Fibroblast of gingiva (primary cell): ENCODE results near the gene NAA38.

ENCODE experiments used
- DNase-seq: peaks from one replicate; pipeline ENCODE4 v3.0.0-alpha.2; 2011; ENCODE audit warnings: low read depth

NAA38 gene

DNA sequence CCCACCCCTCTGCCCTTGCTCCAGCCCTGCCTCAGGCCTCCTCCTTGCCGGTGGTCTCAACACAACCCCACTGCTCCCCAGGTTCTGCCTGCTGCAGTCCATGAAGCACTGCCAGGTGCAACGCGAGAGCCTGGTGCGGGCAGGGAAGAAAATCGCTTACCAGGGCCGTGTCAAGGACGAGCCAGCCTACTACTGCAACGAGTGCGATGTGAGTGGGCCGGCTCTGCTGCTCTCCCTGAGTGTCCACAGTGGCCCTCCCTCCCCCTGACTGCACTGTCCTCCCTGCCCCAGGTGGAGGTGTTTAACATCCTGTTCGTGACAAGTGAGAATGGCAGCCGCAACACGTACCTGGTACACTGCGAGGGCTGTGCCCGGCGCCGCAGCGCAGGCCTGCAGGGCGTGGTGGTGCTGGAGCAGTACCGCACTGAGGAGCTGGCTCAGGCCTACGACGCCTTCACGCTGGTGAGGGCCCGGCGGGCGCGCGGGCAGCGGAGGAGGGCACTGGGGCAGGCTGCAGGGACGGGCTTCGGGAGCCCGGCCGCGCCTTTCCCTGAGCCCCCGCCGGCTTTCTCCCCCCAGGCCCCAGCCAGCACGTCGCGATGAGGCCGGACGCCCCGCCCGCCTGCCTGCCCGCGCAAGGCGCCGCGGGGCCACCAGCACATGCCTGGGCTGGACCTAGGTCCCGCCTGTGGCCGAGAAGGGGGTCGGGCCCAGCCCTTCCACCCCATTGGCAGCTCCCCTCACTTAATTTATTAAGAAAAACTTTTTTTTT is 4.3 kb downstream of the NAA38 start:
- DNase-seq: no peak

DNA sequence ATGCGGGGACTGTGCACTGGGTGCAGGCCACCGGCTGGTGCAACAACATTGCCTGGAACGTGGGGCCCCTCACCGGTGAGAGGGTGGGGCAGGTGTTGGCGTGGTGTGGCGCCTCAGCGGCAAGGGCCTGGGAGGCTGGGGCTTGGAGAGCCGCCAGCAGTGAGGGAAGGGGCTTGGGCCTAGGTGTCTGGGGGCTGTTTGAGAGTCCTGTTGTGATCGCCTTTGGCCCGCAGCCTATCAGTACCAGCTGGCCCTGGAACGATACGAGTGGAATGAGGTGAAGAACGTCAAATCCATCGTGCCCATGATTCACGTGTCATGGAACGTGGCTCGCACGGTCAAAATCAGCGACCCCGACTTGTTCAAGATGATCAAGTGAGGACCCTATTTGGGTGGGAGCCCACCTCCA is 5.1 kb downstream of the NAA38 start:
- no peak for DNase-seq

DNA sequence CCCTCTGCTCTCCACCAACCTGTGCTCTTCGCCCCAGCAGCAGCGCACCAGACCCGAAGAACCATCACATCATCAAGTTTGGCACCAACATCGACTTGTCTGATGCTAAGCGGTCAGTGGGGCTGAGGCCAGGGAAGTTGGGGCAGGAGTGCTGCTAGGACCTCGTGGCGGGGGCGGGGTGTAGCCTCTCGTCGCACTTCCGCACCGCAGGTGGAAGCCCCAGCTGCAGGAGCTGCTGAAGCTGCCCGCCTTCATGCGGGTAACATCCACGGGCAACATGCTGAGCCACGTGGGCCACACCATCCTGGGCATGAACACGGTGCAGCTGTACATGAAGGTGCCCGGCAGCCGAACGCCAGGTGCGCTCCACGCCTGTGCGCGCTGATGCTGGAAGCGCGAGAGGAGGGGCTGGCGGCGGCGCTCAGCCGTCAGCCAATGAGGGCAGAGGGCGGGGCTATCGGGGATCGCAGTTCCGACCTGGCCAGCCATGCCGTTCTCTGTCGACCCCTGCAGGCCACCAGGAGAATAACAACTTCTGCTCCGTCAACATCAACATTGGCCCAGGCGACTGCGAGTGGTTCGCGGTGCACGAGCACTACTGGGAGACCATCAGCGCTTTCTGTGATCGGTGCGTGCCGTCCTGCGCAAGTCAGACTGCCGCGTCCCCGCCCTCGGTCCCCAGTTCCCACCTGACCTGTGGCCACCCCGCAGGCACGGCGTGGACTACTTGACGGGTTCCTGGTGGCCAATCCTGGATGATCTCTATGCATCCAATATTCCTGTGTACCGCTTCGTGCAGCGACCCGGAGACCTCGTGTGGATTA is 5.7 kb downstream of the NAA38 start:
- peak; percentile 75 for DNase-seq

DNA sequence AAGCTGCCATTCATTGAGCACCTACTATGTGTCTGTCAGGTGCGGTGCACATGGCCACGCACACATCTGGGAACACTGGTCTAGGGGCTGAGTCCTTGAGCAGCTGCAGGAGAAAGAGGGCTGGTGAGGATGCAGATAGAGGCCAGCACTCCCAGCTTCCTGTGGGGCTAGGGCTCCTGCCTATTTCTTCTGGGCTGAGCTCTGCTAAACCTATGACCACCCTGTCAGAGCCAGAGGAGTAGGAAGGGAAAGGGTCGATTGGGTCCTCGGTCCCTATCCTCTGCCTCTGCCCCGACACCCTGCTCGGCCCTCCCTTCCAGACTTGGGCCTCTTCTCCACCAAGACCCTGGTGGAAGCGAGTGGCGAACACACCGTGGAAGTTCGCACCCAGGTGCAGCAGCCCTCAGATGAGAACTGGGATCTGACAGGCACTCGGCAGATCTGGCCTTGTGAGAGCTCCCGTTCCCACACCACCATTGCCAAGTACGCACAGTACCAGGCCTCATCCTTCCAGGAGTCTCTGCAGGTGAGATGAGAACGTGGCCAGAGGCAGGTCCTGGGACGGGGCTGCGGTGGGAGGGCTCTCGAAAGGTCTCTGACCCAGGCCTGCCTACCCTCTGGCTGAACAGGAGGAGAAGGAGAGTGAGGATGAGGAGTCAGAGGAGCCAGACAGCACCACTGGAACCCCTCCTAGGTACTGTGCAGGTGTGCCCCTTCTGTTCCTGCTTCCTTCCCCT is 6.5 kb downstream of the NAA38 start:
- no peak for DNase-seq

DNA sequence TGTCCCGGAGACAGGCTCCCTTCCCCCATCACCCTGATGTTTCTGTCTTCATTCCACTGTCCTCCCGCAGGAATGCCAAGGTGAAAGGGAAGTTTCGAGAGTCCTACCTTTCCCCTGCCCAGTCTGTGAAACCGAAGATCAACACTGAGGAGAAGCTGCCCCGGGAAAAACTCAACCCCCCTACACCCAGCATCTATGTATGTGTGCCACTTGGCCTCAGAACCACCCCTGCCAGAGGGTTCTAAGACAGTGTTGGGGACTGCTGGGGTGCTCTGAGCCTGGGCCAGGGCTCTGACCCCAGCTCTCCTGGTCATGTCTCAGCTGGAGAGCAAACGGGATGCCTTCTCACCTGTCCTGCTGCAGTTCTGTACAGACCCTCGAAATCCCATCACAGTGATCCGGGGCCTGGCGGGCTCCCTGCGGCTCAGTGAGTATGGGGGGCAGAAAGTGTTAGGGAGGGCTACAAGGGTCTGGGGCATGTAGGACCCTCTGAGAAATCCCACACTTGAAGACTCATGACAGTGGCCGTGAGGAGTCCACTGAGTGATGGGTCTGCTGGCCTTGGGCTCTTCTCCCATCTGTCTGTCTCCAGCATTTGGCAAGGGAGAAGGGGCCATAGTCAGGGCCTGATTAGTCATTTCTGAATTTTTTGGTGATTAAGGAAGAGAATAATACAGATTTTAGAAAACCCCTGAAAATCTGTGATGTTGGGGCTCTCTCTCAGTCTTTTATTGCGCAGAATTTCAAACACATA is 7.4 kb downstream of the NAA38 start:
- no peak for DNase-seq

DNA sequence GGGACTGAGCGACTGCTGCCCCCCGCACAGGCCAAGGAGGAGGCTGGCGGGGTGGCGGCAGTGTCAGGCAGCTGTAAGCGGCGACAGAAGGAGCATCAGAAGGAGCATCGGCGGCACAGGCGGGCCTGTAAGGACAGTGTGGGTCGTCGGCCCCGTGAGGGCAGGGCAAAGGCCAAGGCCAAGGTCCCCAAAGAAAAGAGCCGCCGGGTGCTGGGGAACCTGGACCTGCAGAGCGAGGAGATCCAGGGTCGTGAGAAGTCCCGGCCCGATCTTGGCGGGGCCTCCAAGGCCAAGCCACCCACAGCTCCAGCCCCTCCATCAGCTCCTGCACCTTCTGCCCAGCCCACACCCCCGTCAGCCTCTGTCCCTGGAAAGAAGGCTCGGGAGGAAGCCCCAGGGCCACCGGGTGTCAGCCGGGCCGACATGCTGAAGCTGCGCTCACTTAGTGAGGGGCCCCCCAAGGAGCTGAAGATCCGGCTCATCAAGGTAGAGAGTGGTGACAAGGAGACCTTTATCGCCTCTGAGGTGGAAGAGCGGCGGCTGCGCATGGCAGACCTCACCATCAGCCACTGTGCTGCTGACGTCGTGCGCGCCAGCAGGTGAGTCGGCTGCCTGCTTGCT is 8.1 kb downstream of the NAA38 start:
- DNase-seq: no peak

DNA sequence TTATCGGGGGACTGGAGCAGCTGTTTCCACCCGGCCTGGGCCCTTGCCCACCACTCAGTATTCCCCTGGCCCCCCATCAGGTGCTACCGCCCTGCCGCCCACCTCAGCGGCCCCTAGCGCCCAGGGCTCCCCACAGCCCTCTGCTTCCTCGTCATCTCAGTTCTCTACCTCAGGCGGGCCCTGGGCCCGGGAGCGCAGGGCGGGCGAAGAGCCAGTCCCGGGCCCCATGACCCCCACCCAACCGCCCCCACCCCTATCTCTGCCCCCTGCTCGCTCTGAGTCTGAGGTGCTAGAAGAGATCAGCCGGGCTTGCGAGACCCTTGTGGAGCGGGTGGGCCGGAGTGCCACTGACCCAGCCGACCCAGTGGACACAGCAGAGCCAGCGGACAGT is 8.6 kb downstream of the NAA38 start:
- no peak for DNase-seq

DNA sequence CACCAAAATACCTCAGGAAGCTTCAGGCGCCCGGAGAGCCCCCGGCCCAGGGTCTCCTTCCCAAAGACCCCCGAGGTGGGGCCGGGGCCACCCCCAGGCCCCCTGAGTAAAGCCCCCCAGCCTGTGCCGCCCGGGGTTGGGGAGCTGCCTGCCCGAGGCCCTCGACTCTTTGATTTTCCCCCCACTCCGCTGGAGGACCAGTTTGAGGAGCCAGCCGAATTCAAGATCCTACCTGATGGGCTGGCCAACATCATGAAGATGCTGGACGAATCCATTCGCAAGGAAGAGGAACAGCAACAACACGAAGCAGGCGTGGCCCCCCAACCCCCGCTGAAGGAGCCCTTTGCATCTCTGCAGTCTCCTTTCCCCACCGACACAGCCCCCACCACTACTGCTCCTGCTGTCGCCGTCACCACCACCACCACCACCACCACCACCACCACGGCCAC is 9.2 kb downstream of the NAA38 start:
- DNase-seq: no peak

DNA sequence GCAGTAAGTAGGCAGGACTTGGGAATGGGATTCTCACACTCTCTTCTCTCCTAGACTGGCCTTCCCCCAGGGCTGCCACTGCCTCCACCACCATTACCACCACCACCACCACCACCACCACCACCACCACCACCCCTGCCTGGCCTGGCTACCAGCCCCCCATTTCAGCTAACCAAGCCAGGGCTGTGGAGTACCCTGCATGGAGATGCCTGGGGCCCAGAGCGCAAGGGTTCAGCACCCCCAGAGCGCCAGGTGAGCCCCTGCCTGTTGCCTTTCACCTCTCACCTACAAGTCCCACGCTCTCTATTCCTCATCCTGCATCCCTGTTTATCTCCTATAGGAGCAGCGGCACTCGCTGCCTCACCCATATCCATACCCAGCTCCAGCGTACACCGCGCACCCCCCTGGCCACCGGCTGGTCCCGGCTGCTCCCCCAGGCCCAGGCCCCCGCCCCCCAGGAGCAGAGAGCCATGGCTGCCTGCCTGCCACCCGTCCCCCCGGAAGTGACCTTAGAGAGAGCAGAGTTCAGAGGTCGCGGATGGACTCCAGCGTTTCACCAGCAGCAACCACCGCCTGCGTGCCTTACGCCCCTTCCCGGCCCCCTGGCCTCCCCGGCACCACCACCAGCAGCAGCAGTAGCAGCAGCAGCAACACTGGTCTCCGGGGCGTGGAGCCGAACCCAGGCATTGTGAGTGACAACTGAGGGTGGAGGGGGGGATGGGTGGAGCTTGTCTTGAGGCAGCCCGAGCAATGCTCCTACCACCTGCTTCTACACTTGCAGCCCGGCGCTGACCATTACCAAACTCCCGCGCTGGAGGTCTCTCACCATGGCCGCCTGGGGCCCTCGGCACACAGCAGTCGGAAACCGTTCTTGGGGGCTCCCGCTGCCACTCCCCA is 10.3 kb downstream of the NAA38 start:
- DNase-seq: no peak

DNA sequence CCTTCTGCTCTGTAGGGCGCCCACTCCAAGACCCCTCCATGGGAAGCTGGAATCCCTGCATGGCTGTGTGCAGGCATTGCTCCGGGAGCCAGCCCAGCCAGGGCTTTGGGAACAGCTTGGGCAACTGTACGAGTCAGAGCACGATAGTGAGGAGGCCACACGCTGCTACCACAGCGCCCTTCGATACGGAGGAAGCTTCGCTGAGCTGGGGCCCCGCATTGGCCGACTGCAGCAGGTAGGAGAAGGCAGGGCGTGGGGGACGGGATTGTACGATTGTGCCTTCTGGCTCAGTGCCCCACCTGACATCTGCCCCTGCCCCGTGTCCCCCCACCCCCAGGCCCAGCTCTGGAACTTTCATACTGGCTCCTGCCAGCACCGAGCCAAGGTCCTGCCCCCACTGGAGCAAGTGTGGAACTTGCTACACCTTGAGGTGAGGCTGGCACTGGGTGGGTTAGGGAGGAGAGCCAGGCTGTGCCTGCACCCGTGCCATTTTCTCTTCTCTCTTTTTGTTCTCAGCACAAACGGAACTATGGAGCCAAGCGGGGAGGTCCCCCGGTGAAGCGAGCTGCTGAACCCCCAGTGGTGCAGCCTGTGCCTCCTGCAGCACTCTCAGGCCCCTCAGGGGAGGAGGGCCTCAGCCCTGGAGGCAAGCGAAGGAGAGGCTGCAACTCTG is 11.2 kb downstream of the NAA38 start:
- DNase-seq: no peak

DNA sequence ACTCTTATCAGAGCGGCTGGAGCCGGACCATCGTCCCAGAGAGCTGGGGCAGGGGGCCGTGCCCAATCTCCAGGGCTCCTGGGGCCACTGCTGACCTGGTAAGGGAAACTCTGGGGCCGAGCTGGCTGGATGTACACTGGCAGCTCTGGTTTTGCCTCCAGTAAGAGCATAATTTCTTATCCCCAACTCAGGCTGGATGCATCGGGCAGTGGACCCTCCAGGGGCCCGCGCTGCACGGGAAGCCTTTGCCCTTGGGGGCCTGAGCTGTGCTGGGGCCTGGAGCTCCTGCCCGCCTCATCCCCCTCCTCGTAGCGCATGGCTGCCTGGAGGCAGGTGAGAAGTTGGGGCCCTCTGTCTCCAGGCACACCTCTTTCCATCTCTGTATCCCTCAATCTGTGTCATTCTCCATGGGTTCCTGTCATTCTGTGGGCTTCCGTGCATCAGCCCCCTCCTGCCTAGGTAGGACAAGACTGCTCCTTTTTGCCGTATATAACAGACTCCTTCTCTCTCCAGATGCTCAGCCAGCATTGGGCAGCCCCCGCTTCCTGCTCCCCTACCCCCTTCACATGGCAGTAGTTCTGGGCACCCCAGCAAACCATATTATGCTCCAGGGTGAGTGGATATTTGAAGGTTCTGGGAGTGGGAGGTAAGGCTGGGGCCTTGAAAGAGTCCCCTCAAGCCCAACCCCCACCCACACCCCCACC is 11.8 kb downstream of the NAA38 start:
- DNase-seq: no peak

DNA sequence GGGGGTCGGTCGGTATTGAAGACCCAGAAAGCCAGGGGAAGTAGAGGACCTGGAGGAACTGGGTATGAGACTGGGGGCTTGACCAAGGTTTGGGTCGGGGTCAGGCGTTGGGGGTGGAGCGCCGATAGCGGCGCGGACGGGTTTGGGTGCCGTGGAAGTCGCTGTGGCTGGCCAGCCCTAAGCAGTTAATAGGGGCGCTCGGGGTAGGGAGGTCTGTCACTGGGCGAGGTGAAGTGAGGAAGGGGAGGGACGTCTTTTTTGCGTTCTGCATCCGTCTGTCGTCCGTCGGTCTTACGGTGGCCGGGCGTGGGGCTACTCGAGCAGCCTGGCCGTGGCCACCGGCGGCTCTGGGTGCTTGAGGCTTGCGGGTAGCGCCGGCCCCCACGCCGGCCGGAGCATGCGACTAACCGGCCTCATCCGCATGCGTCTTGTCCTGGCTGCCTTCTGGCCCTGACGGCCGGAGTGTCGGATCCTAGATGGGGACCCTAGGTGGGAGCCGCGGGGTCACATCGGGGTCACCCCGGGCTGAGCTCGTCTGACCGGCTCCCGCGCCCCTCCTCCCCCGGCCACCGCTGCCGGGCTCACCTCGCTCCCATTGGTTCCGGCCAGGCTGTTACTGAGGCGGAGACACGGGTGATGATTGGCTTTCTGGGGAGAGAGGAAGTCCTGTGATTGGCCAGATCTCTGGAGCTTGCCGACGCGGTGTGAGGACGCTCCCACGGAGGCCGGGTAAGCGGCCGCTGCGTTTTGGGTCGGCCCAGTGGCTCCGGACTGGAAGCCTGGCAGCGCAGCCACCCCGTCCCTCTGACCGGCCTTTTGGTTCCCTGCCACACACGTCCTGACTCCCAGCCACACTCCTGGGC is 12.8 kb downstream of the NAA38 start:
- DNase-seq: peak; percentile 96

DNA sequence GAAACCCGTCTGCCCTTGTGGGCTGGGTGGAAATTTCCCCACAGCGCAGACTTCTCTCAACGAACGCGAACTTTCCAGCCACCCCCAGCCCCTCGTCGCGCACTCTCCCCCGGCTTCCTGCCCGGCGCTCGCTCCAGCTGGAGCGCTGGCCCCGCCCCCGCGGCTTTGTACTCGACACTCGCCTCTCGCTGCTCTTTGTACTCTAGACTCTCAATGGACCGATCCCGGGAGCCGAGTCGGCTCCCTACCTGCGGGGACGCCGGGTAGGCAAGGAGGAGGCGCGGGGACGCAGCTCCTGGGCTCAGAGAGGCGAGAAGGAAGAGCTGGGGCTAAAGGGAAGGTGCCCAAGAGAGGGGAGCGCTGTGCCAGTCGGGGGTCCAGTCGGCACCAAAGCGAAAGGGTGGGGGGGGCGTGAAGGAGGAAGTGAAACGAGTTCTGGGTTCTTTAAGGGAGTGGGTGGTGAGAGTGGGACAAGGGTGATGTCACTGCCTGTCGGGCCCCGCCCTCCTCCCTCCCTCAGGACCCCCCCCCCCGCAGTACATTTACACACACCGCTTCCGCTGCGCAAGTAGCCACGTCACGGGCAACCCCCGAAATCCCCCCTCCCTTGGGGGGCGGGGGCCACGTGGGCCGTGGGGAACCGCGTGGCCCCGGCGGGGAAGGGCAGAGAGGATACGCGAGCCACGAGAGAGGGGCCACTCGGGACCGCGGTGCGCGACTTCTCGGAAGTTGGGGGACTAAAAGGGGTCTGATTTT is 13.6 kb downstream of the NAA38 start:
- DNase-seq: peak; percentile 87

DNA sequence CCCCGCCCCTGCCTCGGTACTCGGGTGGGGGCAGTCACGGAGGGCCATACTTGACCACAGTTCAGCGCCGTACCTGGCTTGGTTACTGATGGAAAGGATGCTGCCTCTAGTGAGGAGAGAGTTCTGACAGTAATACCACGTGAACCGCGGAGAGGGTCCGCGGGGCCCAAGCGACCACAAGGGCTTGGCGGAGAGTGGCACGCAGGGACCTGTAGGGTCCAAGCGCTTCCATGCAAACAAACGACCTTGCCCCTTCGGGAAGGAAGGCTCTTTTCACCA is 14.2 kb downstream of the NAA38 start:
- DNase-seq: no peak

DNA sequence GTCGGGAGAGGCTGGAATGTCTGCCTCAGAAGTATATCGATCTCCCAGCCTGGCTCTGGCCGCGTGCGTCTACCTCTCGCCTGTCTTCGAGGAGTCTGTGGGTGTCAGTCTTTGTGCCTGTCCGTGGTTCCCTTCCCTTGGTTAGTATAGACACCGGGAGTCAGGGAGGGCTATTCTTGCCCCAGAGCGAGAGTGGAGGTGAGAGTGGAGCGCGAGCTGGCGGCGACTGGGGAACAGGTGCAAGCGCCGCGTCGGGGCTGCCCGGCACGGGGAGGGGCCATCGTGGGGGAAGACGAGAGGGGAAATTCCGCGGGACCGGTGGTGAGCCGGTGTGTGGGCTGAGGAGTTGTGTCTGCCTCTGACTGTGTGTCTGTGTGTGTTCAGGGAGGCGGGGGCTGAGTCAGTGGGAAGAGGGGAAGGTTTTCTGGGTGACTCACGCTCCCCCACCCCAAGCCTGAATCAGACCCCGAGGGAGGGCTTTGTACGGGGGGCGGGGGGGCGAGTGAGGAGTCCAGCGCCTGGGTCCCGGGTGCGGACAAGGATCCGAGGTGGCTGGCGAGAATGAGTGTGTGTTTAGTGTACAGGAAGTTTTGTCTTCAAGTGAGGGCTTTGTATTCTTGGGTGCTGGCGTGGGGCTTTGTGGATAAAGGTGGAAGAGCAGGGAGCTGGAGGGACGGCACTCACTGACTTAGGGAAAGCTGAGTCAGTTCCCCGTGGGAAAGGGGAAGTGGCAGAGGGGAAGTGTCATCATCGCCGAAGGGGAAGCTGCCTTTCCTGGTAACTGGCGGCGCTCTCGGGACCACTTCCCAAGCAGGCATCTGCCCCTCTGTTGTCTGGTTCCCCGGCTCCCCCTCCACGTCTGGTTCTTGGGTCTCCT is 14.7 kb downstream of the NAA38 start:
- DNase-seq: peak; percentile 85

DNA sequence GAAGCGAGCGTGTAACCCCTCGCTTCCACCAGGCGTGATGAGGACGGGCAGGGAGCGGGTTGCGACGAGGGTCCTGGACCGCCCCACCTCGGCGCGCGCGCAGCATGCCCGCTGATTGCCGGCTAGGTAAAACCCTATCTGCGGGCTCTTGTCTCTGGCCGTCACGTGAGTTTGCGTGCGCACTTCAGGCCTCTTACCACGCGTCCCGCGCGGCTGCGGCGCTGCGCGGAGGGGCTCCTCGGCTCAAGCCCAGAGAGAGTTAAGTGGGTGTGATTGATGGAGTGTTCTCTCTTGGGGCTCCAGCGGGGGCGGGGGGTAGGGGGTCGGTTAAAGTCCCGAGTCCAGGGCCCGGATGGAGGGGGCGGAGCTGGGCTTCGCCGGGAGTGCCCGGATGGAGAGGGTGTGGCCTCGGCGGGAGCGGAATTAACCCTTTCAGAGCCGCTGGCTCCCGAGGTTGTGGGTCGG is 15.4 kb downstream of the NAA38 start:
- DNase-seq: peak; percentile 85
